Right lobe of liver (tissue), 4 donors: ENCODE measurements around the gene CCNK.

Experiments used
- CTCF ChIP-seq, 4 donors: fragments of 200-600 bp in 3 of 4; fragments of 450-650 bp in 1 of 4; IDR thresholded peaks; one replicate each; pipeline versions ENCODE4 v1.5.1 to v1.8.0; 2016 to 2022; ENCODE audit warnings: antibody characterized with exemption in 4 of 4, mild to moderate bottlenecking in 2 of 4
- POLR2A ChIP-seq: fragments of 450-650 bp; IDR thresholded peaks from one replicate; pipeline ENCODE4 v1.6.1; 2017; ENCODE audit warnings: antibody characterized with exemption, mild to moderate bottlenecking
- donor health status: DM: no; HTN: no; CAD: no.
- donor health status: DM: no; HTN: no; CAD: no.
- donor health status: DM: no; HTN: yes; CAD: no.

DNA sequence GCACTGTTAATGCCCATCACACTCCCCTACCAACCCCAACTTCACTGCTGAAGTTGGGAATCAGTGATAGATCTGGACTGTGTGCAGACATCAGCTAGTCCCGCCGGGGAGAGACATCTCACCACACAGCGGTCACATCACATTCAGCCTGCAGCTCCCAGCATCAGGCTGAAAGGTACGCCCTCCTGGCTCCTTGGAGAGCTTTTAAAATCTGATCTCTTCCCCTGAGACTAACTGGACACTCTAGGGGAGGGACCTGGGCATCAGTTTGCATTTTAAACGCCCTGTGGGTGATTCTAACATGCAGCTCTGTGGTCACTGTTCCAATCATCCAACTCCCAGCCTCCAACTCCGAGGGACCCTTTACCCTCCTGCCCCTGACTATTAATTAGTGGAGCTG lies 64.4 kb downstream of the CCNK start:
- no peak for TF ChIP-seq CTCF (IDR thresholded peaks at IDR 0.05)
- TF ChIP-seq POLR2A: no peak
